ENCODE results near the gene ITGAD. TPM values are rescaled to one million over a fixed set of nuclear protein-coding genes. Genes with fewer than 3 reads are reported as not detected.

Gene ITGAD
- total RNA-seq (2016; rRNA removed; fragmentation: Illumina TruSeq; extraction: Trizol) (not detected in 2 replicates), polyA plus RNA-seq (2011; rRNA removed) (not detected in 2 replicates), polyA minus RNA-seq (2011; rRNA and poly(A)+ RNA removed; ENCODE audit: low replicate concordance) (not detected in 2 replicates), Bru-seq, nascent RNA (not detected), BruChase-seq, experiment 1, labeled RNA remaining after a 6-hour chase (percentile 4 among the genes with signal in this experiment), BruChase-seq, experiment 2, labeled RNA remaining after a 2-hour chase (not detected)
- total RNA-seq (2016; cell fraction: cytosol; rRNA removed; fragmentation: Illumina TruSeq; extraction: Trizol; ENCODE audit: low read depth) = not detected in 2 replicates
- not detected in 2 replicates for total RNA-seq (2016; cell fraction: insoluble cytoplasmic fraction; rRNA removed; fragmentation: Illumina TruSeq; extraction: Trizol)
- not detected in 2 replicates for total RNA-seq (2016; cell fraction: membrane; rRNA removed; fragmentation: Illumina TruSeq; extraction: Trizol)
- not detected in 2 replicates for total RNA-seq (2016; cell fraction: nucleus; rRNA removed; fragmentation: Illumina TruSeq; extraction: Trizol)
- polyA plus RNA-seq (2011; cell fraction: cytosol; rRNA removed) = not detected in 2 replicates
- not detected in 2 replicates for polyA plus RNA-seq (2011; cell fraction: nucleus; rRNA removed)
- not detected in 2 replicates for polyA plus RNA-seq (2012)
- polyA plus RNA-seq (2016; cell fraction: cytosol; fragmentation: Illumina TruSeq; extraction: Trizol; ENCODE audit: low read depth) = not detected in 2 replicates
- polyA plus RNA-seq (2016; cell fraction: insoluble cytoplasmic fraction; fragmentation: Illumina TruSeq; extraction: Trizol; ENCODE audit: low read depth) = not detected in 2 replicates
- polyA plus RNA-seq (2016; cell fraction: membrane; fragmentation: Illumina TruSeq; extraction: Trizol; ENCODE audit: low read depth) = not detected in 2 replicates
- polyA plus RNA-seq (2016; cell fraction: nucleus; fragmentation: Illumina TruSeq; extraction: Trizol; ENCODE audit: insufficient read depth, low read depth) = not detected in 2 replicates
- polyA minus RNA-seq (2011; cell fraction: cytosol; rRNA and poly(A)+ RNA removed) = not detected in 2 replicates
- polyA minus RNA-seq (2011; cell fraction: nucleus; rRNA and poly(A)+ RNA removed) = not detected in 2 replicates
- long read RNA-seq, experiment 1 = 0 reads
- long read RNA-seq, experiment 2 = 0 reads

GRCh38 chr16:31393056-31393455 lies at the start of gene ITGAD:
Gene ITGAD (plus strand): TSS chr16:31393335. CDS start chr16:31393361, 26 bp downstream.
- no peak; the same call in 2 of the 3 replicates for ATAC-seq

More at GRCh38 chr16:31393056-31393455, at the start of gene ITGAD:
- CTCF ChIA-PET (ENCODE audit: low intra/inter-chr PET ratio, low total read pairs) = no interaction called here
- no TSS peak for BruUV-seq (replicated peaks)
- no peak for FAIRE-seq
- peaks cover 2 to 6% of the 10 kb centered on the region in 2 experiments; a peak in 1 of 5 replicates for H3K27me3 ChIP-seq (ENCODE audit: control insufficient read depth in 1 of 2, insufficient read depth in 2 of 2, low read length in 2 of 2)
- no peaks in the 10 kb centered on the region for H3K79me2 ChIP-seq (ENCODE audit: insufficient read depth, low read length)
- in situ Hi-C loops (cut with HindIII; ENCODE audit: extremely low pct_ligation_motif_present, low pct_unique_long_range_greater_than_20kb) (no loop called here), intact Hi-C loops (cut with micrococcal nuclease; ENCODE audit: unreplicated experiment) (no loop called here)
- no peaks in the 10 kb centered on the region for H3K36me3 ChIP-seq (replicated peaks in 1 of 2; ENCODE audit: control insufficient read depth in 1 of 2, insufficient read depth in 2 of 2, low read length in 2 of 2)
- H4K20me1 ChIP-seq (ENCODE audit: insufficient read depth, low read length) = no peaks in the 10 kb centered on the region
- TF ChIP-seq RFX3 (CRISPR knock-in tag; IDR thresholded peaks at IDR 0.05) (no peak), HOXA9 (CRISPR knock-in tag; IDR thresholded peaks at IDR 0.05; ENCODE audit: borderline replicate concordance) (no peak), ZGPAT (CRISPR knock-in tag; IDR thresholded peaks at IDR 0.05) (no peak), SMARCE1 (IDR thresholded peaks at IDR 0.05; ENCODE audit: borderline replicate concordance) (no peak), BRCA1 (CRISPR knock-in tag; IDR thresholded peaks at IDR 0.05) (no peak), ZNF432 (CRISPR knock-in tag; IDR thresholded peaks at IDR 0.05; ENCODE audit: borderline replicate concordance) (no peak)
- TF ChIP-seq, protein P1, sequence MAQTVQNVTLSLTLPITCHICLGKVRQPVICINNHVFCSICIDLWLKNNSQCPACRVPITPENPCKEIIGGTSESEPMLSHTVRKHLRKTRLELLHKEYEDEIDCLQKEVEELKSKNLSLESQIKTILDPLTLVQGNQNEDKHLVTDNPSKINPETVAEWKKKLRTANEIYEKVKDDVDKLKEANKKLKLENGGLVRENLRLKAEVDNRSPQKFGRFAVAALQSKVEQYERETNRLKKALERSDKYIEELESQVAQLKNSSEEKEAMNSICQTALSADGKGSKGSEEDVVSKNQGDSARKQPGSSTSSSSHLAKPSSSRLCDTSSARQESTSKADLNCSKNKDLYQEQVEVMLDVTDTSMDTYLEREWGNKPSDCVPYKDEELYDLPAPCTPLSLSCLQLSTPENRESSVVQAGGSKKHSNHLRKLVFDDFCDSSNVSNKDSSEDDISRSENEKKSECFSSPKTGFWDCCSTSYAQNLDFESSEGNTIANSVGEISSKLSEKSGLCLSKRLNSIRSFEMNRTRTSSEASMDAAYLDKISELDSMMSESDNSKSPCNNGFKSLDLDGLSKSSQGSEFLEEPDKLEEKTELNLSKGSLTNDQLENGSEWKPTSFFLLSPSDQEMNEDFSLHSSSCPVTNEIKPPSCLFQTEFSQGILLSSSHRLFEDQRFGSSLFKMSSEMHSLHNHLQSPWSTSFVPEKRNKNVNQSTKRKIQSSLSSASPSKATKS (CRISPR knock-in tag; IDR thresholded peaks at IDR 0.05) = no peak
- H2AFZ ChIP-seq (ENCODE audit: low read length) = no peak within 1 kb of the TSS
- DNase-seq (ENCODE audit: low spot score) = no peak
- no peaks in the 10 kb centered on the region for H3K9me3 ChIP-seq (ENCODE audit: low read length)
- H3K4me1 ChIP-seq (ENCODE audit: insufficient read depth, low read length) = no peaks in the 10 kb centered on the region
- no peak within 1 kb of the TSS for H3K4me2 ChIP-seq (ENCODE audit: low read depth, low read length)
- H3K27ac ChIP-seq (ENCODE audit: extremely low read length, insufficient read depth, low read length) = no peak within 1 kb of the TSS
- POLR2A ChIA-PET = no interaction called here
- H3K9ac ChIP-seq (ENCODE audit: insufficient read depth, low read depth, low read length) = no peak within 1 kb of the TSS
- H3K4me3 ChIP-seq (replicated peaks in 1 of 3; ENCODE audit: insufficient read depth in 1 of 3, low read depth in 2 of 3, low read length in 3 of 3) = no peak within 1 kb of the TSS
- 5% methylated on average over 5 of the region's 5 CpGs for WGBS (ENCODE audit: low lambda C conversion rate)

All from HepG2 (cell line).